GM19328 (cell line): ENCODE data around the gene HAS3.

Experiments used
- ATAC-seq: cut with Tn5 transposase; IDR thresholded peaks from one replicate; pipeline ENCODE4 v1.9.1; 2021; ENCODE audit warnings: mild to moderate bottlenecking, moderate library complexity; ENCODE audit not compliant: unreplicated experiment

Gene HAS3

DNA sequence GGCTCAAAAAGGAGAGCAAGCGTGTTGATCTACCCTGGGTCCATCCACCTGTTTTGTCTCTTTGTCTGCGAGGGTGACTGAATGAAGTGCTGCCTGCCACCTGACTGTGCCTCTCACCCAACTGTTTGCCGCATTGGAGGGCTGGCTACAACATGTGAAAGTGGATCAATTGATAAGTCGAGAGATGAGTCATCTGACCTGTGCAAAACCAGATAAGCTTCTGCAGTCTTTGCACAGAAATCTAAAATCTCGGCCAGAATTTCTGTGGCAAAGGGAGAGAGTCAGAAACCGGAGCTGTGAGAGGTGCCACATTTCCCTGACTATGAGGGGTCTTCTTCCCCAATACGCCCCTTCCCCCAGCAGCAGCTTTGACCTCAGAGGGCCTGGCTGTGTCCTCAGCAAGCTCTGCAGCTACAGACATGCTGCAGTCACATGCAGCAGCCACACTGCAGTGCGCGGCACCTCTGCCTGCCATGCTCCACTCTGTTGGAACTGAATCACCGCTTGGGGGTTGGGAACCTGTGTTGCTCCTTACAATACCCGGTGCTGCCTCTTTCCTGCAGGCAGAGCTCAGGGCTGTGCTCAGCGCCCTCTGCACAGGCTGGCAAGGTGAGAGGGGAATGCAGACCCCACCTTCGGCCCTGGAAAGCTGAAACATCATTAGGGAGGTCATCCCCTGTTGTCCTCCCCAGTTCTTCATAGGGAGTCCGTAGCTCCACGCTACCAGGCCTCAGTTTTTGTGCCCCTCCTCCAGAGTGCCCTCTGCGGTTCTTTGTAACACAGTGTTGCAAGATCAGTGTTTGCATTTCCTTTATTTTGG, 16.2 kb upstream of the HAS3 start:
- ATAC-seq, result no peak

DNA sequence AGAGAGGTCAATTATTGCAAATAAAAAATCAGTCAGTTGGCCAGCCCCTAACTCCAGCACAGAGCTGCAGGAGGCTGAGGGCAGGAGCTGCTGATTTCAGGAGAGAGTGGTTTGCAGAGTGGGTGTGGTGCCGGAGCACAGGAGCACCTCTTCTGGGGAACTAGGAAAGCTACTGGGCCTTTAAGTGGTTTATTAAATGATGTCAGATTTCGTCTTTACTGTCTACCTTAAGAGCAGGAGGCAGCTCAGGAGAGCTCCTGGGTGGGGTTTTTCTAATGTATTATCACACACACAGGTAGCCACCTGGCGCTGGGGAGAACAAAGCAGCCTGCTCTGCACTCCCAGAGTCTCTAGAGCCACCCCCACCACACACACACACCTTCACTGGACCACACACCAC, 11.5 kb upstream of the HAS3 start:
- no peak for ATAC-seq

DNA sequence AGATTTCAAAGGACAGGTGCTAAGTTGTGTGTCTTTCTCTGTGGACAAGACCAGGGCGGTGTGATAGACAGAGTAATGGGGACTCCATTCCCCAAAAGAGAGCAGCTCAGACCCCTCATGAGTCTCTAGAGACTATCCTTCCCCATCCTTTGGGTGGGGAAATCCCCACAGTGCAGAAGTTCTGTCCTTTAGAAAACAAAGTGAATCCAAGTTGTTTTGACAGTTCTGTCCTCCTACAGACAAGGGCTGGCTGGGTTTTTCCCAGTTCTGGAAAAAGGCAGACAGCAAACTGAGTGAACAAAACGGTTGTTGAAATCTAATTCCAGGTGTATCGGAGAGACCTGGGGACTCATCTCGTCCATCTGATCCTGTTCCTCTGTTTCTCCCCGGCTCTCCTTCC, 11.0 kb upstream of the HAS3 start:
- ATAC-seq, result no peak

DNA sequence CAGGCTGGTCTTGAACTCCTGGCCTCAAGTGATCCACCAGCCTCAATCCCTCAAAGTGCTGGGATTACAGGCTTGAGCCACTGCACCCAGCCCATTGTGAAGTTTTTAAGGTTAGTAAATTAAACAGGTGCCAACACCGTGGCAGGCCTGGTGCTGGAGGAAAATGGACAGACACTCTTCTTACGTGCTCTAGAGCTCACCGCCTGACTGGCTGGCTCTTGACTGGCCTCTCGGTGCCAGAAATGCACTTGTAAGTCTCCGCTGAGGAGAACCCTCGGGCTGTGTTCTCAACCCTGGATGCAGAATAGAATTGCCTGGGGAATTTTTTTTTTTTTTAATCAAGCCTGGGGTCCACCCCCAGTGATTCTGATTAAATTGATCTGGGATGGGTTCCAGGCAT, 10.3 kb upstream of the HAS3 start:
- no peak for ATAC-seq

DNA sequence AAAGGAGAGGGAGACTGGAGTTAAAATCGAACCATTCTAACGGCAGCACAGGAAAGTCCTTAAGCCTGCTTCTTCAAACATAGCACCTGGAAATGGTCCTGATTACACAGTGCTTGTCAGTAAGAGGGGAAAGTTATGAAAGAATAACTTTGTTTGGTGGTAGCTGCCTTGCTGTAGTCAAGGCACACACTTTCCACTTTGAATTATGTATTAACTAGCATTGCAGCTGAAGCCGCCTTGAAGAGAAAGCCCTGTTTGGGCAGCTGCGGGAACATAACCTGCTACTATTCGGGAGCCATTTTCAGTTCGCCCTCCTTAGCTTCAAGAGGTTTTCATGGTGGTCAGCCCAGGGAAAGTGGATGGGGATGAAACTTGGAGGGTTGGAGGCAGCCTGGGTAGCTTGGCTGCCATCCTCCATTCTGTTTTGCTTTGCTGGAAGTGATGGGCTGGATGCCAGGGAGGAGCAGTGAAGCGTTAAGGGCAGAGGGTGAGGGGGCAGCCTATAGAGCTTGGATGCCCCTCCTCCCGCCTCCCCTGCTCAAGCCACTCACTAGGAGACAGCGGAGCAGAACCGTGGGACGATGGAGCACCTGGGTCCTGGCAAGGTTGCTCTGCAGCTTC, 5.3 kb upstream of the HAS3 start:
- no peak for ATAC-seq

DNA sequence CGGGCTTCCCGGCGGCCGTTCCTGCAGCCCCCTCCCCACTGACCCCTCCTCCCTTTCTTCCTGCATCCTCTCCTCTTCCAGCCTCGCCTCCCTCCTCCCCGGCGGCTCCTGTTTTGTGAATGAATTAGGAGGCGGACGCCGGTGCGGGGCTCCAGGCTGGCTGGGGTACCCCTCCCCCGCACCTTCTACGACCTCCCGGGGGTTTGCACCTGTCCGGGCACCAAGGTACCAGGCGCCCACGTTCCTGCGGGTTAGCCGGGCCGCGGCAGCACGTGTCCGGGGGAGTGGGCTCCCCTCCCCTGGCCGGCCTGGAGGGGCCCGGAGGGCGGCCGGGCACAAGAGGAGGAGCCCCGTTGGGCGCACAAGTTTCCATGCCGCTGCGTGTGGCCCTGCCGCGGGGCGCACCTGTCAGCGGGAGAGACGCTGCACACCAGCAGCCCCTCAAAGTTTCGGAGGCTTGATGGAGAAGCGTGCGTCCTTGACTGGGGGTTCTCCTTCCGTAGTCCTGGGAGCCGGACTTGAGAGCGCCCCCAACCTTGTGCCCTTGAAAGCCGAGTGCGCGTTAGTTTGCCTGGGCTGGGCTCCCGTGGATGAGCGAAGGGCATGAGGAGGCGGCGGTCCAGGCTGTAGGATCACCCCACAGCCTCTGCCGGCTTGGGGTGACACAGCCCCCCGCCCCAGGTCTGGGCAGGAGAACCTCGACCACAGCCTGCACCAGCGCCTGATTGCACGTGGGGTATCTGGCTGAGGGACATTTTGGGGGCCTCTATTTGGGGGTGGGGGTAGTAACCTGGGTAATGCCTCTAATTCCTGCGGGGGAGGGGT, 1.2 kb downstream of the HAS3 start:
- no peak for ATAC-seq

DNA sequence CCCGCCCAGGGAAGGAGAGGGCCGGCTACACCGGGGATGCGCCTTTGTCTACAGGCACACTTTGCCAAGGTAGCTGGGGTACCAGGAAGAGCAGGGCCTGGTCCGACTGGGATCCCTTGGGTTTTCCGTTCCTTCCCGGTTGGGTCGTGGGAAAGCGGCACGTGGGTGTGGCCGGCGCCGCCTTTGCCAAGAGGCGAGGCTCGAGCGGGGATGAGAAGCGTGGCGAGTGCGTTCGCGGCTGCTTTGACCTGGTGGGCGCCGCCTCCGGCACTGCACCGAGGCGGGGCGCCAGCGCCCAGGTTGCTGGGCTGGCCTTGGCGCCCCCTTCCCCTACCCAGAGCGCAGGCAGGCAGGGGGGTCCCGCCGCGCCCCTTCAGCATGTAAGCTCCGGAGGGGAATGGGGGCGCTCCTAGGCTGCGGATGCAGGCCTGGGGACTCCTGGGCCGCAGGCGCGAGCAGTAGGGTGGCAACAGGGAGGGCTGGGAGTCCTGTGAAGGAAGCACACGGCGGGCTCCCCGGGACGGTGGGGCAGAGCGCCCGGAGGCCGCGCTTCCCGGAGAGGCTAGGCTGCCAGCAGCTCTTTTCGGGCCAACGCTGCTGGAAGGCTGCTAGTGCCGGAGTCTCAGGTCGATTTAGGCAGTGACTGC, 2.0 kb downstream of the HAS3 start:
- ATAC-seq, result no peak

DNA sequence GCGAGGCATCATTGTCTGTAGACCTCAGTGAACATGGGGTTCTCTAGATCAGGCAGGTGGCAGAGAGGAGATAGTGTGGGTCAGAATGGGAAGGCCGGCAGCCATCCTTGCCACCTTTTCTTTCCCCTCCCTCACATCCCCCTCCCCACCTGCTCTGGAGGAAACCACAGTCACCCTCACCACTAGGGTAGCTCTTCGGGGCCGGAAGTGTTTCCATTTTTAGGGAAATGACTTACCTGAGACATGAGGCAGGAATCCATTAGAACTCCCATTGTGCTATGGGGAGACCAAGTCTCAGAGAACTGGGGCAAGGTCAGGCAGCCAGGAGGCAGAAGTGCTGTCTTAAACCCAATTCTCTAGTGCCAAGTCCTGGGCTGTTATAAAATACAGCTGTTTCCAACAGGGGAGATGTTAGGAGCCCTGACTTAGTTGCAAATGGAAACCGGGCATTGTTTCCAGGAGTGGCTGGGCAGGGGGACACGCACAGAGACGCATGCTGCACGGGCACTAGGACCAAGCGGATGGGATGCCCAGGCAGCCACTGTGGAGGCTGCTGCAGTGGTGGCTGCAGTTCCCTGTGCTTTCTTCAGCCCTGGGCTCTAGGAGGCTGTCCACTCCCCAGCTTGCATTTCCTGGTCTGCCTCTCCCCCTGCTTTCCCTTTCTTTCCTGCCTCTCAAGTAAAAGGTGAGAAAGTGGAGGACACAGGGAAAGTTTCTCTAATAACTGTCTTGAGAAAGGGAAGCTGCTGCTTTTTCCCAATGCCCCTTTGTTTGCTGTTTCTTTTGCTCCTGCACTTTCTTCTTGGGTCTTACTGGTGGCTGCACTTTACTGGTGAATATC, 2.8 kb downstream of the HAS3 start:
- no peak for ATAC-seq

DNA sequence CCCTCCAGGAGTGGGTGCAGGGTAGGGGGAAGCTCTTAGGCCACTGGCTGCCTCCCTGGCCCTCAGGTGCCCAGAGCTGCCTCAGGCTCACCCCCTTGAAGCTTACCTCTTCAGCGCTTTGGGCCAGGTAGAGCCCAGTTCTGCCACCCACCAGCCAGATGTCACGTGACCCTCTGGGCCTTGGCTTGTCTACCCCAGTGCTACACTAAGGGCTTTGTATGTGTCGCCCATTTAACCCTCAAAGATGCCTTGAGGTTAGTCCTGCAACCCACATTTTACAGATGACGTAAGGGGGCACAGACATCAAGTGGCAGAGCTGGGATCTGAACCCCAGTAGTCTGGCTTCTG, 3.4 kb downstream of the HAS3 start:
- ATAC-seq, result no peak

DNA sequence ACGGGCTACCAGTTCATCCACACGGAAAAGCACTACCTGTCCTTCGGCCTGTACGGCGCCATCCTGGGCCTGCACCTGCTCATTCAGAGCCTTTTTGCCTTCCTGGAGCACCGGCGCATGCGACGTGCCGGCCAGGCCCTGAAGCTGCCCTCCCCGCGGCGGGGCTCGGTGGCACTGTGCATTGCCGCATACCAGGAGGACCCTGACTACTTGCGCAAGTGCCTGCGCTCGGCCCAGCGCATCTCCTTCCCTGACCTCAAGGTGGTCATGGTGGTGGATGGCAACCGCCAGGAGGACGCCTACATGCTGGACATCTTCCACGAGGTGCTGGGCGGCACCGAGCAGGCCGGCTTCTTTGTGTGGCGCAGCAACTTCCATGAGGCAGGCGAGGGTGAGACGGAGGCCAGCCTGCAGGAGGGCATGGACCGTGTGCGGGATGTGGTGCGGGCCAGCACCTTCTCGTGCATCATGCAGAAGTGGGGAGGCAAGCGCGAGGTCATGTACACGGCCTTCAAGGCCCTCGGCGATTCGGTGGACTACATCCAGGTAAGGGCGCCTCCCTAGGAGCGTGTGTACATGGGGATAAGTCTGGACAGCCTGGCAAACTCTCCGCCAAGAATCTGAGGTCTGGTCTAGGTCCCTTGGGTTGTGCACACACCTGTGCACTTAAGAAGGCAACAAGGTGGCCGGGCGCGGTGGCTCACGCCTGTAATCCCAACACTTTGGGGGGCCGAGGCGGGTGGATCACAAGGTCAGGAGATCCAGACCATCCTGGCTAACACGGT, 4.2 kb downstream of the HAS3 start:
- no peak for ATAC-seq

DNA sequence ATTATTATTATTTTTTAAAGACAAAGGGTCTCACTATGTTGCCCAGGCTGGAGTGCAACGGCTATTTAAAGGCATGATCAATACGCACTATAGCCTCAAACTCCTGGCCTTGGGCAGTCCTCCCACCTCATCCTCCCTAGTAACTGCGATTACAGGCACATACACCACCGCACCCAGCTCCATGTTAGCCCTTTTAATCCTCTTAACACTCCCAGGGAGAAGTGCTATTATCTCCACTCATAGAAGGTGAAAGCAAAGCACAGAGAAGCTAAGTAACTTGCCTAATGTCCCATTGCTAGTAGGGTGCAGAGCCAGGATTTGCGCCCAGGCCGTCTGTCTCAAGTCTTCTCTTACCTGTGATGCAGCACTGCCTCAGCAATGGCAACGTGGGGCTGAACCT, 5.0 kb downstream of the HAS3 start:
- no peak for ATAC-seq

DNA sequence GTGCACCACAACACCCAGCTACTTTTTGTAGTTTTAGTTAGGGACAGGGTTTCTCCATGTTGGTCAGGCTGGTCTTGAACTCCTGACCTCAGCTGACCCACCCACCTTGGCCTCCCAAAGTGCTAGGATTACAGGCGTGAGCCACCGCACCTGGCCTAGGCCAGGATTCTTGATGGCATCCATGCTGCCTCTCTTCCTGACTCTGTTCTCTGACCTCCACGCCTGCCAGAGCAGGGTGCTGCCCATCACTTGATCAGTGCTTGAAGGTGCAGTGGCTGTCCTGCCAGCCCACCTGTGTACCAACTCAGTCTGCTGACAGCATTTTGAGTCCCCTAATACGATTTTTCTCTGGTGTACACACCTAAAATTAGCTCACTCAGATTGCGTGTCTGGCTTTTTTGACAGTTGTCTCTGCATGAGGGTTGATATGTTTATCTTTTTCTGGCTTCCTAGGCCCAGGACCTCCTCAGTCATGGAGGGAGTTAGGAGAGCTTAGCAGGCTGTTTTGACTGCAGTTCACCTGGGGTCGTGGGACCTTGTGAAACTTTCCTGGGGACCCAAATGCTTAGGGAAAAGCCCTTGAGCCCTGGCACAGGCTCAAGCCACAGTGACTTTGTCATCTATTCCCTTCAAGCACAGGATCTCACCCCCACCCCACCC, 5.9 kb downstream of the HAS3 start:
- ATAC-seq, result no peak

DNA sequence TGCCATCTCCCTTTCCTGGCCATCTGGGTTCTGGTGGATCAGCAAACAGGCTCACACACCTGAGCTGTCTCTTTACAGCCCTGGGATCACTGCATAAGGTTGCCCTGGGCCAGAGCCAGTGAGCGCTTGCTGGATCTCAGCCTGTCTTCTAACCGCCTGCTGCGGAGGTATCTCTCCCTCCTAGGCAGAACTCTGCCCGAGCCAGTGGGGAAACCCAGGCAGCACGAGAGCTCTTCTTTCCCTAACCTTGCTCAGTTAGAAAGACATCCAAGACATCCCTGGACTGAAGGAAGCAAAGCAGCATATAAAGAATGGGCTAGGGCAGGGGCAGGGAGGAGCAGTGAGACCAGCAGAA, 6.4 kb downstream of the HAS3 start:
- ATAC-seq, result no peak

DNA sequence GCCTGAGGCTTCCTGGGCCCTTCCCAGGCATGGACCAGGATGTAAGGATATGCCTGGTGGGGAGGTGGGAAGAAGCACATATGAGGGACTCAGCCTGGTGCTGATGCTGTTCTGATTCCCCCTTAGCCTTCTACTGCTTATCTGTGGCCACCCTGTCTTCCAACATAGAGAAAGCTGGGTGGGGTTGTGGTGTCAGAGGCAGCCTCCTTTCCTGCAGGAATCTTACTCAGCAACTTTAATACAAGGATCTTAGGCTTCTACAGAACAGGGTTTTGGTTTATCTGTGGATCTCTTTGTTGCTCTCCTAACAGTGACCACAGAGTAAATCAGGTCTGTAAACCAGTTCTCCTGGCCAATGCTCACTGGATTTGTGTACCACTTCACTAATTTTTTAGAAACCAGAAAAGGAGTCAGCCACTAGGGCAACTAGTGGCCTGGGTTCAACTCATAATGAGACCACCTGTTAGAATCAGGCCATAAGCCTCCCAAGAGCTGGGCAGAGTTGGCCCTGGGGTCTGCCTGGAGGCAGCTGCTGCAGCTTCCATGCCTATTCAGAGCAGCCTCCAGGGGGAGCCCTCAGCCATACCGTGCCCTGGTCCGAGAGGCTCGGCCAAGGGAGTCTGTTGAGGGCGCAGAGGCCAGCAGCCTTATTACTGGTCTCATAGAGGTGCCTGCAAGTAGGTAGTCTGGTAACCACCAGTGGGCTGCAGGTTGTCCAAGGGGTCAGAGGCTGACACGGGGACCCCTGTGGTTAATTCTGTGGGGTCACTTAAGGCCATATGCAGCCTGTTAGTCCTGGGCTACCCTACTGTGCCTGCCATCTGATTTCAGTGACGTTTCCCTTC, 7.1 kb downstream of the HAS3 start:
- no peak for ATAC-seq

DNA sequence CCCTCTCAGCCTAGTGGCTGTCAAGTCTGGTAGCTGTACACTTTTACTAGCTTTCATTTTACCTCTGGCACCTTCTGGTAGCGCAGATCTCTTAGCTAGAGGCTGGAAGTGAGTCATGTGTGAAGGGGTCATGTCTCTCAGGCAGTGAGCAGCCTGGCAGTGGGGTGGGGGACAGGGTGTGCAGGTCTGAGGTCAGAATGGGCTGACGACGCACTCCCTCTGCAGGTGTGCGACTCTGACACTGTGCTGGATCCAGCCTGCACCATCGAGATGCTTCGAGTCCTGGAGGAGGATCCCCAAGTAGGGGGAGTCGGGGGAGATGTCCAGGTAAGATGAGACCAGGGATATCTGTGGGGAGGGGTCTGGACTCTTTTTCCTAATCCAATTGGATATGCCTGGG, 7.8 kb downstream of the HAS3 start:
- ATAC-seq, result no peak

DNA sequence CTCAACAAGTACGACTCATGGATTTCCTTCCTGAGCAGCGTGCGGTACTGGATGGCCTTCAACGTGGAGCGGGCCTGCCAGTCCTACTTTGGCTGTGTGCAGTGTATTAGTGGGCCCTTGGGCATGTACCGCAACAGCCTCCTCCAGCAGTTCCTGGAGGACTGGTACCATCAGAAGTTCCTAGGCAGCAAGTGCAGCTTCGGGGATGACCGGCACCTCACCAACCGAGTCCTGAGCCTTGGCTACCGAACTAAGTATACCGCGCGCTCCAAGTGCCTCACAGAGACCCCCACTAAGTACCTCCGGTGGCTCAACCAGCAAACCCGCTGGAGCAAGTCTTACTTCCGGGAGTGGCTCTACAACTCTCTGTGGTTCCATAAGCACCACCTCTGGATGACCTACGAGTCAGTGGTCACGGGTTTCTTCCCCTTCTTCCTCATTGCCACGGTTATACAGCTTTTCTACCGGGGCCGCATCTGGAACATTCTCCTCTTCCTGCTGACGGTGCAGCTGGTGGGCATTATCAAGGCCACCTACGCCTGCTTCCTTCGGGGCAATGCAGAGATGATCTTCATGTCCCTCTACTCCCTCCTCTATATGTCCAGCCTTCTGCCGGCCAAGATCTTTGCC, 9.0 kb downstream of the HAS3 start:
- no peak for ATAC-seq

DNA sequence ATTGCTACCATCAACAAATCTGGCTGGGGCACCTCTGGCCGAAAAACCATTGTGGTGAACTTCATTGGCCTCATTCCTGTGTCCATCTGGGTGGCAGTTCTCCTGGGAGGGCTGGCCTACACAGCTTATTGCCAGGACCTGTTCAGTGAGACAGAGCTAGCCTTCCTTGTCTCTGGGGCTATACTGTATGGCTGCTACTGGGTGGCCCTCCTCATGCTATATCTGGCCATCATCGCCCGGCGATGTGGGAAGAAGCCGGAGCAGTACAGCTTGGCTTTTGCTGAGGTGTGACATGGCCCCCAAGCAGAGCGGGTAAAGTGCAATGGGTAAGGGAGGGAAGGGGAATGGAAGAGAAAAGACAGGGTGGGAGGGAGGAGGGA, 9.5 kb downstream of the HAS3 start:
- no peak for ATAC-seq

DNA sequence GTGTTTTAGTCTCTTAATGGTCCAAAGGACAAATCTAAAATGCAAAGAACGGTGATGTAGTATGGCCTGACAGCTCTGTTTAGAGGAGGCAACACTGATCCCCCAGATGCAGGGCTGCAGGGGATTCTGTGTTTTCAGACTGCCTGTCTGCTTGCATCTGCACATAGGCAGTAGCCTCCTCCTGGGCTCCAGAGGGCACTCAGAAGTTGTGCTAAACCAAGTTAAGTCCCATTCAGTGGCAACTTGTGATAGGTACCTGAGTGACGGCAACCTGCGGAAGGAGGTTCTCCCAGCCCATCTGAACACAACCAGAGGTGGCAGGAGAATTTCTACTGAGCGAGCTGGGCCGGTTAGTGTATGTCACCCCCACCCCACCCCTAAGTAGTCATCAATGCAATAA, 9.9 kb downstream of the HAS3 start:
- ATAC-seq, result no peak
